A673 (cell line): Measurements from ENCODE around the gene CTSW. TPM values are rescaled to one million over a fixed set of nuclear protein-coding genes. Genes with fewer than 3 reads are reported as not detected.

Experiments used
- BruUV-seq: library from RNA; stranded (reverse); fragments of 400-500 nt; replicated peaks from 2 replicates; lab custom pipeline; 2021; lab: Mats Ljungman, UMichigan
- CTCF ChIA-PET: fragments of 300-600 bp; sonication (Branson Sonifier 250); formaldehyde crosslinking; loops from one replicate; lab custom pipeline; 2022; ENCODE audit warnings: antibody characterized with exemption; lab: Charles Lee
- POLR2A ChIA-PET: fragments of 300-600 bp; sonication (Branson Sonifier 250); formaldehyde crosslinking; loops from one replicate; lab custom pipeline; 2022; ENCODE audit warnings: antibody characterized with exemption; ENCODE audit not compliant: low non-redundant PET; lab: Charles Lee
- DNase-seq: peaks from one replicate; pipeline ENCODE4 v3.0.0-alpha.2; 2015; ENCODE audit warnings: low spot score
- H3K27ac ChIP-seq: fragments of 200-600 bp; sonication (generic); 2 replicates; pipeline ENCODE4 v1.5.1; 2016; ENCODE audit warnings: mixed run types, low read depth, mild to moderate bottlenecking, mixed read lengths, antibody characterized with exemption, low read length; ENCODE audit not compliant: poor library complexity, severe bottlenecking
- H3K27me3 ChIP-seq: fragments of 200-600 bp; sonication (generic); replicated peaks from 2 replicates; pipeline ENCODE4 v1.6.1; 2017; ENCODE audit warnings: mixed run types, low read depth, mild to moderate bottlenecking, mixed read lengths, antibody characterized with exemption, low read length; ENCODE audit not compliant: insufficient read depth, poor library complexity
- H3K36me3 ChIP-seq: fragments of 200-600 bp; sonication (generic); 2 replicates; pipeline ENCODE4 v1.6.1; 2016; ENCODE audit warnings: mixed run types, mild to moderate bottlenecking, mixed read lengths, antibody characterized with exemption, low read length; ENCODE audit not compliant: insufficient read depth, poor library complexity, severe bottlenecking
- H3K4me1 ChIP-seq: fragments of 200-600 bp; sonication (generic); 2 replicates; pipeline ENCODE4 v1.6.1; 2017; ENCODE audit warnings: mixed run types, mild to moderate bottlenecking, mixed read lengths, antibody characterized with exemption, low read length; ENCODE audit not compliant: insufficient read depth, poor library complexity, severe bottlenecking
- H3K4me3 ChIP-seq: fragments of 200-600 bp; sonication (generic); 2 replicates; pipeline ENCODE4 v1.5.1; 2016; ENCODE audit warnings: low read depth, mixed run types, mild to moderate bottlenecking, mixed read lengths, low read length; ENCODE audit not compliant: poor library complexity, severe bottlenecking
- H3K9me3 ChIP-seq: fragments of 200-600 bp; sonication (generic); 2 replicates; pipeline ENCODE4 v1.6.1; 2016; ENCODE audit warnings: mixed run types, low read depth, mild to moderate bottlenecking, mixed read lengths, antibody characterized with exemption, low read length; ENCODE audit not compliant: poor library complexity, severe bottlenecking
- CTCF ChIP-seq: fragments of 300-800, 200-600 bp; sonication (generic); conservative IDR thresholded peaks from 2 replicates; pipeline ENCODE4 v1.5.1; 2017; ENCODE audit warnings: low read depth, mild to moderate bottlenecking, antibody characterized with exemption, low read length, moderate library complexity, mixed read lengths
- EZH2 ChIP-seq: fragments of 200-600 bp; sonication (generic); IDR thresholded peaks from 2 replicates; pipeline ENCODE4 v1.6.1; 2017; ENCODE audit warnings: borderline replicate concordance, low read depth, mild to moderate bottlenecking, mixed read lengths, antibody characterized with exemption, low read length; ENCODE audit not compliant: poor library complexity, severe bottlenecking
- intact Hi-C: fragments of 100-400 bp; cut with micrococcal nuclease; formaldehyde crosslinking; loops from one replicate; pipeline ENCODE4 v1.10.0; 2022; ENCODE audit not compliant: unreplicated experiment
- total RNA-seq: library from RNA; stranded (reverse); gene quantifications from 2 replicates; pipeline ENCODE4 v1.2.3, GENCODE V29; 2021

CTSW gene
- total RNA-seq, 1 experiment from 2014 or later, result not detected

- H3K9me3 ChIP-seq, result no peaks in the 10 kb centered on the region
- BruUV-seq, result no TSS peak
- DNase-seq, result no peak
- peaks cover 45% of the 10 kb centered on the region for H3K4me1 ChIP-seq
- ChIA-PET CTCF (interaction anchor here (1.3 to 2.5 kb wide), 2 partner anchors 26 to 135 kb away, joined by 4 to 22 read pairs; partner anchors contain the start of gene FIBP), POLR2A (no interaction called here)
- no peak overlapping the region for H3K4me3 ChIP-seq
- H3K27ac ChIP-seq, result peak overlapping the region; percentile 64
- intact Hi-C loops, result no loop called here
- H3K36me3 ChIP-seq, result no peaks in the 10 kb centered on the region
- no peak for TF ChIP-seq EZH2
- TF ChIP-seq CTCF, result no peak
- H3K27me3 ChIP-seq, result no peaks in the 10 kb centered on the region
Observed at GRCh38 chr11:65915101-65915820, 35.6 kb downstream of the CTSW start.

- Histone ChIP-seq H3K27me3 (no peaks in the 10 kb centered on the region), H3K9me3 (no peaks in the 10 kb centered on the region), H3K4me1 (peaks cover 45% of the 10 kb centered on the region), H3K4me3 (no peak overlapping the region), H3K36me3 (no peaks in the 10 kb centered on the region), H3K27ac (peak overlapping the region; percentile 64)
- no TSS peak for BruUV-seq
- intact Hi-C loops, result no loop called here
- ChIA-PET POLR2A (interaction anchor here (0.6 kb wide), 1 partner anchor 18 kb away, joined by 7 read pairs; no protein-coding TSS in a partner anchor), CTCF (interaction anchor here (0.6 to 2.5 kb wide), 3 partner anchors 27 to 528 kb away, joined by 4 to 22 read pairs (median 5); partner anchors contain the start of gene FIBP)
- TF ChIP-seq EZH2, result no peak
- DNase-seq, result peak; percentile 91
Observed at GRCh38 chr11:65915821-65916251, 36.2 kb downstream of the CTSW start.

DNA sequence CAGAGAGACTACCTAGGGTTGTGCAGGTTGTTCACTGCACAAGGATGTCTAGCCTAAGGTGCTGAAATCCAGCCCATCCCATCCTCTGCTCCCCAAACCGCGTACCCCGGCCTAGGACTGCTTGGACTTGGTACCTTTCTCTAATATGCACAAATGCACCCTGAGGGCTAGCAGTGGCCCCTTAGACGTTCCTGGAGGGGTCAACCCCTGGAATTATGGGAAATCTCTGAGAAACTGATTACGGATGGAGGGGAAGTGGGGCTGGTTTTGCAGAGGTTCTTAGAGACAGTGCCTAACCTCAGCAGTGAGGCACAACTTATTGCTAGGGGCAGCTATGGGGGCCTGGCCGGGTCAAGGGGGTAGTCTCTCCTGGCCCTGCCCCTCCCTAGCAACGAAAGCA lies 36.8 kb downstream of the CTSW start:
- TF ChIP-seq EZH2, result no peak
- no peak for TF ChIP-seq CTCF
- Histone ChIP-seq H3K27ac (peak overlapping the region; percentile 64), H3K36me3 (no peaks in the 10 kb centered on the region), H3K27me3 (no peaks in the 10 kb centered on the region), H3K4me1 (peaks cover 41% of the 10 kb centered on the region), H3K4me3 (no peak overlapping the region), H3K9me3 (no peaks in the 10 kb centered on the region)
- ChIA-PET CTCF (interaction anchor here (0.6 to 1.3 kb wide), 2 partner anchors 137 to 528 kb away, joined by 4 to 5 read pairs; no protein-coding TSS in a partner anchor), POLR2A (interaction anchor here (0.6 kb wide), 1 partner anchor 19 kb away, joined by 7 read pairs; no protein-coding TSS in a partner anchor)
- intact Hi-C loops, result no loop called here
- no TSS peak for BruUV-seq
- DNase-seq, result no peak
